Hematopoietic multipotent progenitor cell treated with erythropoietin and hydrocortisone succinate and interleukin-3 and kit ligand, for 15 days (in vitro differentiated cells): Measurements from ENCODE around the gene CACUL1.

ENCODE experiments used
- DNase-seq: peaks from one replicate; pipeline ENCODE4 v3.0.0-alpha.2; 2015; ENCODE audit warnings: low spot score

The CACUL1 gene

GRCh38 chr10:118732245-118733165 is 22.3 kb downstream of the CACUL1 start:
- peak; percentile 19 for DNase-seq

- no peak for DNase-seq
These were observed 23.9 kb downstream of the CACUL1 start for GRCh38 chr10:118730756-118731456.

- no peak for DNase-seq
These were observed 25.0 kb downstream of the CACUL1 start for GRCh38 chr10:118729641-118730258.

DNA sequence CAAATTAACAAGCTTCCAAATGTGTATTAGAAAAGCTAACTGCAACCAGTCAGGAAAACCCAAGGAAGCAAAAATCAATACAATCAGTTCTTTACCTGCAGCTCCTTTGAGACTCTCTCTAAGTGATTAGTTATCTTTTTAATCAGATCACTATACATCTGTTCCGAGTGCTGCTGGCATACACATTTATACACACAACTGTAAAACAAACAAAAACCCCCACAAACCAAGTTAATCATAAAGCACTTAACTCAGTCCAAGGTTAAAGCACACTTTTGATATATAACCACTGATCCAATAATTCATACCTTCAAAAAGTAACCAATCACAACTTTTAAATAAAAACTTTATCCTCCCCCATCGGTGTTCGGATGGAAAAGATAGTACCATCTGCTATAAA is 25.6 kb downstream of the CACUL1 start:
- DNase-seq, result no peak

- no peak for DNase-seq
These were observed 28.8 kb downstream of the CACUL1 start for GRCh38 chr10:118725886-118726500.

GRCh38 chr10:118723466-118723865 is 31.3 kb downstream of the CACUL1 start:
- DNase-seq, result no peak

- no peak for DNase-seq
These were observed 33.3 kb downstream of the CACUL1 start for GRCh38 chr10:118721539-118721876.

DNA sequence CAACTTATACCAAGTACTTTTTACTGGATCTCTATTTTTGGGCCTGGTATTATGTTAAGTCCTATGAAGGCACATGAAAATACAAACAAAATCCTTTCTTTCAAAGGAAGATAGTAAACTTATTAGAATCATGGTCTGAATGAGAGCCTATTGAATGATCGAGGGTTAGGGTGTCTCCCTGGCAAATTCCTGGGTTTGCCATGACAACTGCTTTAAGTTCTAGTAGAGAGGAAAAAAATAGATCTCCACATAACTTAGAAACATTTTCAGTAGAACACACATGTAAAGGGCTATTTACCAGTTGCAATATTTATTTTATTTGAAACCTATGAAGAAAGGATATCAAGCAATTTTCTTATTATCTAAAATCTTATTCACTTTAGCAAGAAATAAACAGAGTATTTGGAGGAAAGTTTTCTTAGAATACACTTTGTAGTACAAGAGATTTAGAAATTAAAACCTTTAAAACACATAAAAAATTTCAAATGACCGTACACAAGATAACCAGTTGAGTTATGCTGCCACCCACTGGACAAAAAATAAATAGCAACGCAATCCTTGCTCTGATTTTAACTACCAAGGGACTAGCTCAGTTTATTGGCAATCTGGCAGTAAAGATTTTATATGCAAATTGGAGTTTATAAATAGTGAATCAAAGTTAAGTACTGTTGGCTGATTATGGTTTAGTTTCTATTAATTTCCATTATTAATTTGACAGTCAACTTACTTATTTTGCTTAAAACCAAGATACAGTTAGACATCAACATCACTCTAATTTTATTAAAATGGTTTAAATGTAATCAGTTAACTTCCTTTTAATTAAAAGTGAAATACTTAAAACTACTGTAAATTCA is 33.9 kb downstream of the CACUL1 start:
- peak; percentile 78 for DNase-seq

DNA sequence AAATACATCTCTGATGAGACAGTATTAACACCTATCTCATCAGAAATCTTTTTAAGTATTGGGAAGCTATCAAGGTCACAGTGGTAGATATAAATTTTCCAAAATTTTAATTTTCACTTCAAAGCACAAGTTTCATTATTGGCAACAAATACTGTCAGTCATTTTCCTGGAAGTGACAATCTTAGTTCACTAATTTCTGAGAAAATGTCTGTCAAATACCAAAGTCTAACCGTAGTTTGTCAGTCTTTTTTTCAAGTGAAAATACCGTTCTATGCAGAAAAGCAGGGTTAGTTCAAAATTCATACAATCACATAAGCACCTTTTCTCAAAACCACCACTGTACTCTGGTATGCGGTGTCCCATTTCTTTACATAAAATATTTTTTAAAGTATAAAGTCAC is 40.4 kb downstream of the CACUL1 start:
- DNase-seq, result no peak

GRCh38 chr10:118712930-118713634 is 41.7 kb downstream of the CACUL1 start:
- DNase-seq, result no peak

GRCh38 chr10:118712080-118712479 is 42.7 kb downstream of the CACUL1 start:
- DNase-seq, result no peak

DNA sequence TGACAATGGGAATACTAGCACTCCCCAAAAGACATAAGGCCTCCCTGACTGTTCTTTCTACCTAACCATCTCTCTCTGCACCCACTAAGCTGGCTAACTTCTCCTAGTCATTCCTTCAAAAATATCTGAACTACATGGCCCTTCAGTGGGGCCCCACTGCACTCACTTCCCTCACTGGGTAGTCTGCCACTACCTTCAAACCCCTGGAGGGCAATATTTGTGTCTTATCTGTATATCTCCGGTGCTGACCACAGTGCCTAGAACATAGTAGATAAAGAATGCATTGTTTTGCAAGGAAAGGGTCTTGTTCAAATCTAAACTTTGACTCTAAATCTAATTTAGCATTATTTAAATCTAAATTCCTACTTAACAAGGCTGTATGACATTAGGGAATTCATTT is 44.3 kb downstream of the CACUL1 start:
- no peak for DNase-seq

GRCh38 chr10:118708571-118708970 is 46.2 kb downstream of the CACUL1 start:
- no peak for DNase-seq

GRCh38 chr10:118704711-118705110 is 50.1 kb downstream of the CACUL1 start:
- no peak for DNase-seq

DNA sequence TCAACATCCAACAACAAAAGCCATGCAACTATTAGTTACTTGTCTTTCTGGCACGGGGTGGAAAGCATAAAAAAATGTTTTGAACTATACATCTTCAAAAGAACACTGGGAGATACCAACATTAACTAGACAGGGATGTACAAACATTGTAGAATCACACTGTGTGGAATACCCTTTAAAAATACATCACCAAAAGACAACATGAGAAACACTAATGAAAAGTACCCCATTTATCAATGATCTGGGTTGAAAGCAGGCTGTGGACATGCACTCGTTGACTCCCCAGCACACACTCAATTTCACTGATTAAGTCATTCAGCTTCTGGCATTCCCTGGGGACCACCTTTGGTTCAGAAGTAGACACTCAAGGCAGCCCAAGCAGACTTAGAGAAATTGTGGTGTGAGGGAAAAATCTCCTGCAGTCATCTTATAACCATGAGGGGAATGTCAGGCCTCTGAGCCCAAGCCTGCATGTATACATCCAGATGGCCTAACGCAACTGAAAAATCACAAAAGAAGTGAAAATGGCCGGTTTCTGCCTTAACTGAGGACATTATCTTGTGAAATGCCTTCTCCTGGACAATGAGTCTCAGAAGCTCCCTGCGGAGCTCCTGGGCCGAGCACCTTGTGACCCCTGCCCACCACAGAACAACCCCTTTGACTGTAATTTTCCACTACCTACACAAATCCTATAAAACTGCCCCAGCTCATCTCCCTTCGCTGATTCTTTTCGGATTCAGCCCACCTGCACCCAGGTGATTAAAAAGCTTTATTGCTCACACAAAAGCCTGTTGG is 53.0 kb downstream of the CACUL1 start:
- DNase-seq, result no peak

- peak; percentile 34 for DNase-seq
These were observed 56.3 kb downstream of the CACUL1 start for GRCh38 chr10:118698421-118698820.

DNA sequence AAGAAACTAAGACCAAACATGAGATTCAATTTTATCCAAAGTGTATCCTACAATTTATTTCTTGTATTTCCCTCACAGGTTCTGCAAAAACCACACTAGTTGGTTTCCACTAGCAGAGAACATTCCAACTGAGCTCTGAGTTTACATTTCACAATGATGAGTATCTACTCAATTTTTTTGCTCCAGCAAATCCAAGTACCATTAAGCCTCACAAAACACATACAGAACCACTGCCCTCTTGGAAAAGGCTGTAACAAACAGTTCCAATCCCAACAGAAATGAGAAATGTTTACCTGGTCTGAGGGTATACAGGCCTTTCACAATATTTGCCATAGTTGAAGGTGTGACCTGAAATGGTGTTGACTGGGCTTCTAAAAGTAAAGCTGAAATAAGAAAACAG is 59.9 kb downstream of the CACUL1 start:
- DNase-seq, result no peak

DNA sequence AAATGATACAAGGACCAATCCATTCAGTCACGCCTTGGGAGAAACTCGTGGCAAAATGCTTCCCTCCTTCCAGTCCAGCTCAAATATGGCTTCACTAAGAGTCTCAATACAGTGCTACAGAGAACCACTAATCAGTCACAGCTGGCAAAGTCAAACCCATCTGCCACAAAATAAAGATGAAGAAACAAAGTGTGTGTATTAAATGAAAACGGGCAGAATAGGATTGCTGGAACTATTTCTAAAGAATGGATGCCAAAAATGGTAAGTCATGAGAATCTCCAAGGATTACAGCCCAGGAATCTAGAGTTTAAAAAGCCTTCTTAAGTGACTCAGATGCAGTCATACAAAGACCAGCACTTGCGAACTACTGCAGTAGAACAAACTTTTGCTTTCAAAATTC is 61.9 kb downstream of the CACUL1 start:
- no peak for DNase-seq

DNA sequence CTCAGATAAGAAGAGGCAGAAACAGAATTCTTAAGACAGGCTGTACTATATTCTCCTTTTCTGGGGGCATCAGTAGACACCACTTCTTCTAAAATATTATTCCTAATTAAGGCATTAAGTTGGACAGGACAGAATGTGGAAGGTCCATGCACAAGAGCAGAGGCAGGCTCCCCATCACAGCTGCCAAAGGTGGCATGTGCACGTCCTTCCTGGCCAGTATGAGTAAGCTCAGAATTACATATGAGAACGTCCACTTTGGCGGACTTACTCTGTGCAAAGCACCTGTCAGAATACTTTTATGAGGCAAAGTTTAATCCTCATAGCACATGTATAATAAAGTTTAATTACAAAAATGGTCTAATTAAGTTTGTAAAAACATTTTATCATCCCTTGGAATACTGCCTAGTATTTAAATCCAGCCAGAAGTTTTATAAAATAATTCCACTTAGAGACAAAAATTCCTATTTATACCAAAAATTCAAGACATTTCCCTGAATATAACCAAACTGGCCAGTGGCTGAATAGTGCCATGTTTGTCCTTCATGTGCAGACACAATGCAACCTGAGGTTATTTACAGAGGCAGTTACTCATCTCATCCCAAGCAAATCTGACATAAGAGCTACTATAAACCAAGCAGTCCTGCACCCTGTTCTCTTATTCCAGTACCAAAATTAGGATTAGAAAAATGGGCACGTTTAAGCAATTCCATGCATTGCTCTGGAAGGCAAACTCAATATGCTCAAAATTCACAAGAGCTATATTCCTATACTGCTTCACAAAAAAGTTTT is 65.5 kb downstream of the CACUL1 start:
- no peak for DNase-seq
